HEK293 (cell line): ENCODE measurements around the gene ANGPT4.

Source experiments
- CTCF ChIA-PET: fragments of 350-600 bp; formaldehyde crosslinking; extraction: SDS; loops from one replicate; lab custom pipeline; 2021; ENCODE audit warnings: antibody characterized with exemption; lab: Yijun Ruan, JAX
- POLR2A ChIA-PET: fragments of 300-600 bp; formaldehyde crosslinking; extraction: SDS; loops from one replicate; lab custom pipeline; 2020; ENCODE audit warnings: antibody characterized with exemption, inconsistent platforms; lab: Yijun Ruan, JAX
- H3K27ac ChIP-seq: fragments of 200-500 bp; sonication (Bioruptor generic); 2 replicates; pipeline ENCODE4 v1.5.1; 2014; ENCODE audit warnings: low read depth, low read length, control low read depth, inconsistent platforms; ENCODE audit errors: extremely low read depth
- H3K36me3 ChIP-seq, 2 experiments: fragments of 200-500 bp in 1 of 2; sonication (Bioruptor generic) in 1 of 2; 1 replicate in 1 of 2; 2 replicates in 1 of 2; pipeline ENCODE4 v1.5.1; 2014 to 2017; ENCODE audit warnings: inconsistent platforms in 2 of 2, low read length in 2 of 2; ENCODE audit not compliant: control insufficient read depth in 2 of 2, insufficient read depth in 1 of 2
- H3K4me1 ChIP-seq: fragments of 200-500 bp; sonication (Bioruptor generic); 2 replicates; pipeline ENCODE4 v1.5.1; 2014; ENCODE audit warnings: mild to moderate bottlenecking, low read length, inconsistent platforms; ENCODE audit not compliant: control insufficient read depth, insufficient read depth
- H3K4me3 ChIP-seq: 2 replicates; pipeline ENCODE4 v1.5.1; 2011; ENCODE audit warnings: low read depth, mild to moderate bottlenecking, control low read depth, low read length, moderate library complexity
- H3K9me3 ChIP-seq: fragments of 200-500 bp; sonication (Bioruptor generic); 2 replicates; pipeline ENCODE4 v1.5.1; 2014; ENCODE audit warnings: low read depth, low read length, inconsistent platforms; ENCODE audit not compliant: control insufficient read depth, insufficient read depth
- GLIS2 ChIP-seq: fragments of 450-650 bp; formaldehyde crosslinking; IDR thresholded peaks from 2 replicates; pipeline ENCODE4 v1.5.1; 2016; ENCODE audit warnings: missing biosample characterization, missing genetic modification characterization
- KLF10 ChIP-seq: fragments of 450-650 bp; IDR thresholded peaks from 2 replicates; pipeline ENCODE4 v1.5.1; 2018; ENCODE audit warnings: missing biosample characterization, mild to moderate bottlenecking, missing genetic modification characterization
- KLF8 ChIP-seq: fragments of 450-650 bp; formaldehyde crosslinking; IDR thresholded peaks from 2 replicates; pipeline ENCODE4 v1.5.1; 2016; ENCODE audit warnings: missing biosample characterization, missing genetic modification characterization
- PATZ1 ChIP-seq: fragments of 450-650 bp; formaldehyde crosslinking; IDR thresholded peaks from 2 replicates; pipeline ENCODE4 v1.5.1; 2016; ENCODE audit warnings: missing biosample characterization, missing genetic modification characterization
- ZBTB26 ChIP-seq: fragments of 450-650 bp; formaldehyde crosslinking; optimal IDR thresholded peaks from 2 replicates; pipeline ENCODE3; 2016; ENCODE audit warnings: missing biosample characterization, mild to moderate bottlenecking, missing genetic modification characterization
- ZBTB49 ChIP-seq: fragments of 450-650 bp; formaldehyde crosslinking; IDR thresholded peaks from 2 replicates; pipeline ENCODE4 v1.5.1; 2016; ENCODE audit warnings: missing biosample characterization, missing genetic modification characterization, low read depth
- ZFHX2 ChIP-seq: fragments of 450-650 bp; formaldehyde crosslinking; conservative IDR thresholded peaks from 2 replicates; pipeline ENCODE4 v1.5.1; 2016; ENCODE audit warnings: missing biosample characterization, missing genetic modification characterization
- ZNF132 ChIP-seq: fragments of 450-650 bp; formaldehyde crosslinking; IDR thresholded peaks from 2 replicates; pipeline ENCODE4 v1.5.1; 2017; ENCODE audit warnings: missing biosample characterization, missing genetic modification characterization, borderline replicate concordance
- ZNF138 ChIP-seq: fragments of 450-650 bp; formaldehyde crosslinking; IDR thresholded peaks from 2 replicates; pipeline ENCODE4 v1.5.1; 2016; ENCODE audit warnings: missing biosample characterization, missing genetic modification characterization, borderline replicate concordance
- ZNF148 ChIP-seq: fragments of 450-650 bp; formaldehyde crosslinking; IDR thresholded peaks from 2 replicates; pipeline ENCODE4 v1.5.0; 2017; ENCODE audit warnings: missing biosample characterization, missing genetic modification characterization, borderline replicate concordance
- ZNF2 ChIP-seq: fragments of 450-650 bp; formaldehyde crosslinking; IDR thresholded peaks from 2 replicates; pipeline ENCODE4 v1.5.1; 2016; ENCODE audit warnings: missing biosample characterization, missing genetic modification characterization
- ZNF280C ChIP-seq: fragments of 450-650 bp; formaldehyde crosslinking; IDR thresholded peaks from 2 replicates; pipeline ENCODE4 v1.5.1; 2016; ENCODE audit warnings: missing biosample characterization, missing genetic modification characterization
- ZNF302 ChIP-seq: fragments of 450-650 bp; formaldehyde crosslinking; IDR thresholded peaks from 2 replicates; pipeline ENCODE4 v1.5.1; 2016; ENCODE audit warnings: missing biosample characterization, missing genetic modification characterization, low read depth
- ZNF362 ChIP-seq: fragments of 450-650 bp; formaldehyde crosslinking; IDR thresholded peaks from 2 replicates; pipeline ENCODE4 v1.5.1; 2016; ENCODE audit warnings: missing biosample characterization, missing genetic modification characterization
- ZNF529 ChIP-seq: fragments of 450-650 bp; formaldehyde crosslinking; IDR thresholded peaks from 2 replicates; pipeline ENCODE4 v1.5.1; 2017; ENCODE audit warnings: missing genetic modification characterization, missing biosample characterization; ENCODE audit not compliant: insufficient replicate concordance
- ZNF561 ChIP-seq: fragments of 450-650 bp; IDR thresholded peaks from 2 replicates; pipeline ENCODE4 v1.5.1; 2018; ENCODE audit warnings: missing biosample characterization, missing genetic modification characterization, borderline replicate concordance
- ZNF692 ChIP-seq: fragments of 450-650 bp; formaldehyde crosslinking; IDR thresholded peaks from 2 replicates; pipeline ENCODE4 v1.5.1; 2016; ENCODE audit warnings: missing biosample characterization, missing genetic modification characterization
- ZNF768 ChIP-seq: fragments of 450-650 bp; formaldehyde crosslinking; IDR thresholded peaks from 2 replicates; pipeline ENCODE4 v1.5.1; 2018; ENCODE audit warnings: missing biosample characterization, mild to moderate bottlenecking, missing genetic modification characterization
- ZNF791 ChIP-seq: fragments of 450-650 bp; formaldehyde crosslinking; IDR thresholded peaks from 2 replicates; pipeline ENCODE4 v1.5.1; 2016; ENCODE audit warnings: missing biosample characterization, missing genetic modification characterization
- ZNF837 ChIP-seq: fragments of 450-650 bp; formaldehyde crosslinking; IDR thresholded peaks from 2 replicates; pipeline ENCODE4 v1.5.1; 2016; ENCODE audit warnings: missing biosample characterization, missing genetic modification characterization

ANGPT4 gene

GRCh38 chr20:911882-912600 is 4.1 kb downstream of the ANGPT4 start:
- TF ChIP-seq ZNF138 (tag by site-specific recombination) (no peak), ZNF561 (tag by site-specific recombination) (no peak), GLIS2 (tag by site-specific recombination) (no peak), ZBTB49 (no peak), ZNF362 (tag by site-specific recombination) (no peak), ZNF791 (no peak), PATZ1 (no peak), ZNF768 (no peak), ZNF837 (tag by site-specific recombination) (no peak), ZFHX2 (tag by site-specific recombination) (no peak), ZNF148 (tag by site-specific recombination) (no peak), ZNF529 (no peak), ZNF280C (no peak), ZNF692 (no peak), KLF10 (tag by site-specific recombination) (no peak), ZNF302 (tag by site-specific recombination) (no peak), ZNF2 (tag by site-specific recombination) (no peak), KLF8 (tag by site-specific recombination) (no peak), ZNF132 (tag by site-specific recombination) (no peak), ZBTB26 (tag by site-specific recombination) (no peak)
- POLR2A ChIA-PET, result no interaction called here

More at GRCh38 chr20:911882-912600, 4.1 kb downstream of the ANGPT4 start:
- no peaks in the 10 kb centered on the region for H3K9me3 ChIP-seq
- CTCF ChIA-PET, result interaction anchor here (0.6 to 1.2 kb wide), 6 partner anchors 16 to 720 kb away, joined by 3 to 4 read pairs (median 3); no protein-coding TSS in a partner anchor
- no peak overlapping the region for H3K4me3 ChIP-seq
- no peaks in the 10 kb centered on the region for H3K4me1 ChIP-seq
- no peak overlapping the region for H3K27ac ChIP-seq
- H3K36me3 ChIP-seq, result no peaks in the 10 kb centered on the region
